Smooth muscle cell (in vitro differentiated cells): Measurements from ENCODE around the gene QRICH1. TPM values are rescaled to one million over a fixed set of nuclear protein-coding genes. Genes with fewer than 3 reads are reported as not detected.
A peak's percentile ranks its signal among the peaks of the same experiment; 100 is the strongest.

Experiments used
- DNase-seq: peaks from one replicate; lab custom pipeline; 2025; ENCODE audit not compliant: unreplicated experiment; lab: John Stamatoyannopoulos, UW
- H2AFZ ChIP-seq: fragments of 200-600 bp; sonication (generic); 2 replicates; pipeline ENCODE4 v1.6.0; 2016; ENCODE audit warnings: antibody characterized with exemption, low read depth, mild to moderate bottlenecking
- H3F3A ChIP-seq: fragments of 200-600 bp; sonication (generic); 2 replicates; pipeline ENCODE4 v1.6.0; 2017; ENCODE audit warnings: antibody characterized with exemption, low read depth
- H3K27ac ChIP-seq: fragments of 200-600 bp; sonication (generic); 2 replicates; pipeline ENCODE4 v1.5.1; 2016; ENCODE audit warnings: low read depth, mild to moderate bottlenecking
- H3K27me3 ChIP-seq: fragments of 200-600 bp; sonication (generic); 2 replicates; pipeline ENCODE4 v1.6.1; 2016; ENCODE audit warnings: low read depth, mild to moderate bottlenecking
- H3K36me3 ChIP-seq: fragments of 200-600 bp; sonication (generic); 2 replicates; pipeline ENCODE4 v1.5.1; 2016; ENCODE audit warnings: low read depth
- H3K4me1 ChIP-seq: fragments of 200-600 bp; sonication (generic); 2 replicates; pipeline ENCODE4 v1.5.1; 2016; ENCODE audit warnings: low read depth
- H3K4me2 ChIP-seq: fragments of 200-600 bp; sonication (generic); 2 replicates; pipeline ENCODE4 v1.6.0; 2016; ENCODE audit warnings: mild to moderate bottlenecking
- H3K4me3 ChIP-seq: fragments of 200-600 bp; sonication (generic); 2 replicates; pipeline ENCODE4 v1.5.1; 2016; ENCODE audit warnings: mild to moderate bottlenecking
- H3K79me2 ChIP-seq: fragments of 200-600 bp; sonication (generic); 2 replicates; pipeline ENCODE4 v1.6.0; 2016; ENCODE audit warnings: low read depth, mild to moderate bottlenecking
- H3K9ac ChIP-seq: fragments of 200-600 bp; sonication (generic); 2 replicates; pipeline ENCODE4 v1.6.0; 2016; ENCODE audit warnings: low read depth
- H3K9me3 ChIP-seq: fragments of 200-600 bp; sonication (generic); replicated peaks from 2 replicates; pipeline ENCODE4 v1.5.1; 2016; ENCODE audit warnings: low read depth
- H4K20me1 ChIP-seq: fragments of 200-600 bp; sonication (generic); 2 replicates; pipeline ENCODE4 v1.6.0; 2016; ENCODE audit warnings: low read depth
- WGBS: methylation state at CpG from one replicate; pipeline ENCODE4 v1.1.7; 2016; ENCODE audit warnings: low lambda C conversion rate; 5-methylcytosine and 5-hydroxymethylcytosine counted together
- microRNA counts: library from miRNA; unstranded; fragments of <30 nt; microRNA quantifications from one replicate; lab custom pipeline; 2016
- microRNA-seq: library from miRNA; unstranded; fragments of <30 nt; microRNA quantifications from one replicate; pipeline ENCODE4, GENCODE V29; 2016; ENCODE audit warnings: borderline number of aligned reads
- polyA plus RNA-seq: library from polyadenylated mRNA; unstranded; fragments of >200 nt; fragmentation: Nextera tagmentation; extraction: Ambion mirVana; gene quantifications from 2 replicates; pipeline ENCODE4 v1.2.1, GENCODE V29; 2016
- small RNA-seq: library from RNA; depleted of rRNA; stranded (forward); fragments of <200 nt; gene quantifications from one replicate; pipeline ENCODE3, GENCODE V24; 2014
- total RNA-seq: library from RNA; depleted of rRNA; stranded (reverse); fragments of >200 nt; gene quantifications from 2 replicates; pipeline ENCODE4 v1.2.3, GENCODE V29; 2014
- TF ChIP-seq, protein P1 (sequence below): fragments of 200-600 bp; sonication (generic); IDR thresholded peaks from 2 replicates; pipeline ENCODE4 v1.5.1; 2017; ENCODE audit warnings: borderline replicate concordance, mild to moderate bottlenecking, antibody characterized with exemption; ENCODE audit not compliant: insufficient read depth, poor library complexity, severe bottlenecking

The QRICH1 gene
- total and polyA plus RNA-seq, 2 experiments from 2014 or later, result 38.2 to 62.0 TPM

DNA sequence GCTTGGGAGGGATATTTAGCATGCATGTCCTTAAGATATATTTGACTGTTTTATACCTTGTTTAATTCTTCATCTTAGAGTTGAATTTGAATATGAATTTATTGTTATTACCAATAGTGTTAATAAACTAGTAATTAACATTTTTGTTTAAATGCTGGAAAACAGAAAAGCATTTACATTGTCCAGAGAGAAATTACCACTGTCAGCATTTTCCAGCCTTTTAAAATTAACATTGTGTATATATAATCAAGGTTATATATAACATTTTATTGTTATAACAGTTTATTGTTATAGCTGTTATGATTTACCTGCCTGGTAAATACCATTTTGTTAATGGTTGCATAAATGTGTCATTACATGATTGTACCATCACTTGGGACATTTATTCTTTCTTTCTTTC, 111.9 kb downstream of the QRICH1 start:
- Histone ChIP-seq H3K36me3 (no peaks in the 10 kb centered on the region), H3F3A (no peaks in the 10 kb centered on the region), H3K27ac (no peak overlapping the region), H2AFZ (no peak overlapping the region), H4K20me1 (no peaks in the 10 kb centered on the region), H3K9me3 (no peaks in the 10 kb centered on the region), H3K27me3 (no peaks in the 10 kb centered on the region), H3K4me3 (no peak overlapping the region), H3K4me1 (no peaks in the 10 kb centered on the region), H3K4me2 (no peak overlapping the region), H3K79me2 (no peaks in the 10 kb centered on the region), H3K9ac (no peak overlapping the region)
- TF ChIP-seq, protein P1, sequence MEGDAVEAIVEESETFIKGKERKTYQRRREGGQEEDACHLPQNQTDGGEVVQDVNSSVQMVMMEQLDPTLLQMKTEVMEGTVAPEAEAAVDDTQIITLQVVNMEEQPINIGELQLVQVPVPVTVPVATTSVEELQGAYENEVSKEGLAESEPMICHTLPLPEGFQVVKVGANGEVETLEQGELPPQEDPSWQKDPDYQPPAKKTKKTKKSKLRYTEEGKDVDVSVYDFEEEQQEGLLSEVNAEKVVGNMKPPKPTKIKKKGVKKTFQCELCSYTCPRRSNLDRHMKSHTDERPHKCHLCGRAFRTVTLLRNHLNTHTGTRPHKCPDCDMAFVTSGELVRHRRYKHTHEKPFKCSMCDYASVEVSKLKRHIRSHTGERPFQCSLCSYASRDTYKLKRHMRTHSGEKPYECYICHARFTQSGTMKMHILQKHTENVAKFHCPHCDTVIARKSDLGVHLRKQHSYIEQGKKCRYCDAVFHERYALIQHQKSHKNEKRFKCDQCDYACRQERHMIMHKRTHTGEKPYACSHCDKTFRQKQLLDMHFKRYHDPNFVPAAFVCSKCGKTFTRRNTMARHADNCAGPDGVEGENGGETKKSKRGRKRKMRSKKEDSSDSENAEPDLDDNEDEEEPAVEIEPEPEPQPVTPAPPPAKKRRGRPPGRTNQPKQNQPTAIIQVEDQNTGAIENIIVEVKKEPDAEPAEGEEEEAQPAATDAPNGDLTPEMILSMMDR, result no peak
- no peak for DNase-seq

DNA sequence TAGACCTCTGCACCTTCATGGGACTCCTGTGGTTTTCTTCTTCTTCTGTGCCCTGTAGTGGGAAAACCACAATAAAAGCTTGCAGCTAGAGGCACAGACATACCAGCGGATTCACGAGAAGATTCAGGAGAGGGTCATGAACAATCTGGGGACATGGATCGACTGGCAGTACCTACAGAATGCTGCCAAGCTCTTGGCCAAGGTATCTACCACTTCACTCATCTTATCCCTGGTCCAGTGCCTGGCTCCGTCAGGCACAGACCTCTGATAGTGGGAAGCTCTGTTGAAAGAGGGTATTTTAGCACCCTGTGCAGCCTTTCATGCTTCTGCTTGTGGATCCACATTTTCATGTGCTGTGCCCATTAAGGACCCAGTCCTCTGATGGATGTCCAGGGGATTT, 113.6 kb downstream of the QRICH1 start:
- no peak overlapping the region for H3K9ac ChIP-seq

More for the DNA sequence above, 113.6 kb downstream of the QRICH1 start:
- no peak overlapping the region for H3K27ac ChIP-seq
- H2AFZ ChIP-seq, result no peak overlapping the region
- no peaks in the 10 kb centered on the region for H3K27me3 ChIP-seq
- H3F3A ChIP-seq, result no peaks in the 10 kb centered on the region
- TF ChIP-seq, protein P1, result no peak
- 96% methylated on average over 4 of the region's 4 CpGs for WGBS
- H3K4me2 ChIP-seq, result no peak overlapping the region
- H3K79me2 ChIP-seq, result no peaks in the 10 kb centered on the region
- no peak for DNase-seq
- no peaks in the 10 kb centered on the region for H3K9me3 ChIP-seq
- H3K4me1 ChIP-seq, result no peaks in the 10 kb centered on the region
- no peaks in the 10 kb centered on the region for H3K36me3 ChIP-seq
- H4K20me1 ChIP-seq, result no peaks in the 10 kb centered on the region
- no peak overlapping the region for H3K4me3 ChIP-seq

MicroRNA genes within 50 kb of the gene (microRNA counts, 767-probe panel; counts per million panel counts)
- microRNA hsa-miR-191-5p (lab: Ali Mortazavi, UCI), result 10,946 counts per million, percentile 91 among the panel's probes with 10 or more counts
- microRNA hsa-miR-425-5p (lab: Ali Mortazavi, UCI), result 4,647 counts per million, percentile 21 among the panel's probes with 10 or more counts

Small RNA genes within 50 kb of the gene (microRNA-seq; reads per million reads assigned to microRNA genes)
- gene MIR191 (21,201 reads per million, percentile 96 among the genes with 10 or more reads in this experiment), gene MIR425 (4,347 reads per million, percentile 90 among the genes with 10 or more reads in this experiment), gene MIR6890 (not detected)

Small RNA genes within 50 kb of the gene (small RNA-seq; reads per million reads assigned to genes)
- gene MIR191 (5,248 reads per million, percentile 100 among the genes with 10 or more reads in this experiment), gene MIR425 (36.6 reads per million, percentile 94 among the genes with 10 or more reads in this experiment), gene RN7SL182P (0.16 reads per million)

Other genes with a start within 250 kb of the QRICH1 start
- gene PRKAR2A, start 246.2 kb downstream of the QRICH1 start, total RNA-seq, result 33.1 and 36.7 TPM in 2 replicates
- 11.9 and 13.5 TPM in 2 replicates for gene PRKAR2A, start 246.2 kb downstream of the QRICH1 start, polyA plus RNA-seq
- gene SLC25A20, start 195.2 kb downstream of the QRICH1 start, total RNA-seq, result 8.9 and 14.7 TPM in 2 replicates
- gene SLC25A20, start 195.2 kb downstream of the QRICH1 start, polyA plus RNA-seq, result 12.1 and 14.6 TPM in 2 replicates
- gene ARIH2, start 175.2 kb downstream of the QRICH1 start, total RNA-seq, result 43.6 and 44.9 TPM in 2 replicates
- 39.7 and 44.0 TPM in 2 replicates for gene ARIH2, start 175.2 kb downstream of the QRICH1 start, polyA plus RNA-seq
- 20.3 and 22.7 TPM in 2 replicates for gene P4HTM, start 103.8 kb downstream of the QRICH1 start, total RNA-seq
- 29.9 and 30.4 TPM in 2 replicates for gene P4HTM, start 103.8 kb downstream of the QRICH1 start, polyA plus RNA-seq
- gene WDR6, start 86.7 kb downstream of the QRICH1 start, total RNA-seq, result 61.8 and 72.8 TPM in 2 replicates
- gene WDR6, start 86.7 kb downstream of the QRICH1 start, polyA plus RNA-seq, result 86.8 and 115 TPM in 2 replicates
- gene DALRD3, start 75.5 kb downstream of the QRICH1 start, total RNA-seq, result 32.1 and 35.6 TPM in 2 replicates
- 39.0 and 51.1 TPM in 2 replicates for gene DALRD3, start 75.5 kb downstream of the QRICH1 start, polyA plus RNA-seq
- 113 and 124 TPM in 2 replicates for gene NDUFAF3, start 72.0 kb downstream of the QRICH1 start, total RNA-seq
- gene NDUFAF3, start 72.0 kb downstream of the QRICH1 start, polyA plus RNA-seq, result 169 and 175 TPM in 2 replicates
- gene IMPDH2, start 64.7 kb downstream of the QRICH1 start, total RNA-seq, result 121 and 128 TPM in 2 replicates
- 105 and 127 TPM in 2 replicates for gene IMPDH2, start 64.7 kb downstream of the QRICH1 start, polyA plus RNA-seq
- 135 and 150 TPM in 2 replicates for gene QARS1, start 10.7 kb upstream of the QRICH1 start, total RNA-seq
- gene QARS1, start 10.7 kb upstream of the QRICH1 start, polyA plus RNA-seq, result 107 and 114 TPM in 2 replicates
- 21.1 and 42.3 TPM in 2 replicates for gene USP19, start 26.8 kb upstream of the QRICH1 start, total RNA-seq
- gene USP19, start 26.8 kb upstream of the QRICH1 start, polyA plus RNA-seq, result 20.6 and 22.1 TPM in 2 replicates
- 354 and 503 TPM in 2 replicates for gene LAMB2, start 39.0 kb upstream of the QRICH1 start, total RNA-seq
- gene LAMB2, start 39.0 kb upstream of the QRICH1 start, polyA plus RNA-seq, result 456 and 471 TPM in 2 replicates
- gene CCDC71, start 72.3 kb upstream of the QRICH1 start, total RNA-seq, result 19.6 and 33.8 TPM in 2 replicates
- gene CCDC71, start 72.3 kb upstream of the QRICH1 start, polyA plus RNA-seq, result 0.59 and 0.80 TPM in 2 replicates
- gene KLHDC8B, start 77.5 kb upstream of the QRICH1 start, total RNA-seq, result 20.8 and 22.5 TPM in 2 replicates
- gene KLHDC8B, start 77.5 kb upstream of the QRICH1 start, polyA plus RNA-seq, result 42.1 and 51.9 TPM in 2 replicates
- 1.6 and 5.5 TPM in 2 replicates for gene C3orf62, start 183.2 kb upstream of the QRICH1 start, total RNA-seq
- gene C3orf62, start 183.2 kb upstream of the QRICH1 start, polyA plus RNA-seq, result 1.6 and 3.4 TPM in 2 replicates
- 23.8 and 28.3 TPM in 2 replicates for gene USP4, start 246.0 kb upstream of the QRICH1 start, total RNA-seq
- 25.6 and 36.1 TPM in 2 replicates for gene USP4, start 246.0 kb upstream of the QRICH1 start, polyA plus RNA-seq